ENCODE data around the gene AIG1. TPM values are rescaled to one million over a fixed set of nuclear protein-coding genes. Genes with fewer than 3 reads are reported as not detected.

Gene AIG1
- total RNA-seq, 2 experiments from 2014 or later: 15.7 to 16.1 TPM

- no peak for DNase-seq
- Mint-ChIP-seq H3K27ac (no peak overlapping the region), H3K36me3 (no peaks in the 10 kb centered on the region), H3K4me1 (ENCODE audit: low read depth) (no peaks in the 10 kb centered on the region), H3K4me3 (no peak overlapping the region), H3K9me3 (peaks cover 9% of the 10 kb centered on the region), H3K27me3 (peaks cover 1% of the 10 kb centered on the region)
- intact Hi-C loops (cut with micrococcal nuclease): no loop called here
- CTCF ChIA-PET: no interaction called here
- POLR2A ChIA-PET: no interaction called here
Measured at GRCh38 chr6:143322386-143322785, 261.7 kb downstream of the AIG1 start.

GRCh38 chr6:143323729-143324470 lies 263.2 kb downstream of the AIG1 start:
- Mint-ChIP-seq H3K27me3 (no peaks in the 10 kb centered on the region), H3K27ac (no peak overlapping the region), H3K4me3 (no peak overlapping the region), H3K4me1 (ENCODE audit: low read depth) (no peaks in the 10 kb centered on the region), H3K9me3 (peaks cover 5% of the 10 kb centered on the region), H3K36me3 (no peaks in the 10 kb centered on the region)
- intact Hi-C loops (cut with micrococcal nuclease): no loop called here
- no peak for DNase-seq
- POLR2A ChIA-PET: no interaction called here
- CTCF ChIA-PET: no interaction called here

GRCh38 chr6:143325379-143326140 lies 264.9 kb downstream of the AIG1 start:
- no peak for DNase-seq
- no peak overlapping the region for H3K4me3 Mint-ChIP-seq
- POLR2A ChIA-PET: no interaction called here
- H3K36me3 Mint-ChIP-seq: no peaks in the 10 kb centered on the region
- H3K4me1 Mint-ChIP-seq (ENCODE audit: low read depth): no peaks in the 10 kb centered on the region
- intact Hi-C loops (cut with micrococcal nuclease): no loop called here
- no peaks in the 10 kb centered on the region for H3K9me3 Mint-ChIP-seq
- CTCF ChIA-PET: interaction anchor here (0.8 kb wide), 1 partner anchor 25 kb away, joined by 3 read pairs; no protein-coding TSS in a partner anchor
- no peaks in the 10 kb centered on the region for H3K27me3 Mint-ChIP-seq
- H3K27ac Mint-ChIP-seq: no peak overlapping the region

- H3K36me3 Mint-ChIP-seq: no peaks in the 10 kb centered on the region
- H3K9me3 Mint-ChIP-seq: no peaks in the 10 kb centered on the region
- H3K27ac Mint-ChIP-seq: no peak overlapping the region
- H3K27me3 Mint-ChIP-seq: no peaks in the 10 kb centered on the region
- ChIA-PET CTCF (interaction anchor here (0.6 to 1.2 kb wide), 3 partner anchors 8 to 83 kb away, joined by 3 read pairs; no protein-coding TSS in a partner anchor), POLR2A (no interaction called here)
- no peak overlapping the region for H3K4me3 Mint-ChIP-seq
- intact Hi-C loops (cut with micrococcal nuclease): no loop called here
- no peaks in the 10 kb centered on the region for H3K4me1 Mint-ChIP-seq (ENCODE audit: low read depth)
- DNase-seq: no peak
Measured at GRCh38 chr6:143328876-143329275, 268.2 kb downstream of the AIG1 start.

GRCh38 chr6:143329323-143329722 lies 268.6 kb downstream of the AIG1 start:
- no peak overlapping the region for H3K27ac Mint-ChIP-seq
- H3K27me3 Mint-ChIP-seq: no peaks in the 10 kb centered on the region
- H3K4me1 Mint-ChIP-seq (ENCODE audit: low read depth): no peaks in the 10 kb centered on the region
- CTCF ChIA-PET: interaction anchor here (0.6 to 1.2 kb wide), 3 partner anchors 8 to 82 kb away, joined by 3 read pairs; no protein-coding TSS in a partner anchor
- no peak overlapping the region for H3K4me3 Mint-ChIP-seq
- H3K9me3 Mint-ChIP-seq: no peaks in the 10 kb centered on the region
- no peaks in the 10 kb centered on the region for H3K36me3 Mint-ChIP-seq
- no peak for DNase-seq
- POLR2A ChIA-PET: no interaction called here
- intact Hi-C loops (cut with micrococcal nuclease): no loop called here

GRCh38 chr6:143331362-143331761 lies 270.7 kb downstream of the AIG1 start:
- H3K4me1 Mint-ChIP-seq (ENCODE audit: low read depth): peaks cover 4% of the 10 kb centered on the region
- intact Hi-C loops (cut with micrococcal nuclease): no loop called here
- CTCF ChIA-PET: no interaction called here
- no peaks in the 10 kb centered on the region for H3K27me3 Mint-ChIP-seq
- no peaks in the 10 kb centered on the region for H3K9me3 Mint-ChIP-seq
- no peak for DNase-seq
- H3K4me3 Mint-ChIP-seq: no peak overlapping the region
- POLR2A ChIA-PET: no interaction called here
- no peak overlapping the region for H3K27ac Mint-ChIP-seq
- no peaks in the 10 kb centered on the region for H3K36me3 Mint-ChIP-seq

- intact Hi-C loops (cut with micrococcal nuclease): no loop called here
- Mint-ChIP-seq H3K27ac (no peak overlapping the region), H3K9me3 (no peaks in the 10 kb centered on the region), H3K4me3 (no peak overlapping the region), H3K27me3 (no peaks in the 10 kb centered on the region), H3K4me1 (ENCODE audit: low read depth) (peaks cover 7% of the 10 kb centered on the region), H3K36me3 (no peaks in the 10 kb centered on the region)
- ChIA-PET CTCF (no interaction called here), POLR2A (no interaction called here)
- no peak for DNase-seq
Measured at GRCh38 chr6:143332153-143332845, 271.6 kb downstream of the AIG1 start.

- POLR2A ChIA-PET: no interaction called here
- CTCF ChIA-PET: no interaction called here
- intact Hi-C loops (cut with micrococcal nuclease): no loop called here
Measured at GRCh38 chr6:143333081-143333480, 272.4 kb downstream of the AIG1 start.

GRCh38 chr6:143333749-143334520 lies 273.2 kb downstream of the AIG1 start:
- peak; percentile 15 for DNase-seq
- no peaks in the 10 kb centered on the region for H3K27me3 Mint-ChIP-seq
- POLR2A ChIA-PET: no interaction called here
- H3K9me3 Mint-ChIP-seq: no peaks in the 10 kb centered on the region
- H3K36me3 Mint-ChIP-seq: no peaks in the 10 kb centered on the region
- CTCF ChIA-PET: interaction anchor here (0.7 kb wide), 1 partner anchor 17 kb away, joined by 3 read pairs; no protein-coding TSS in a partner anchor
- no peak overlapping the region for H3K4me3 Mint-ChIP-seq
- H3K27ac Mint-ChIP-seq: no peak overlapping the region
- H3K4me1 Mint-ChIP-seq (ENCODE audit: low read depth): peaks cover 7% of the 10 kb centered on the region
- intact Hi-C loops (cut with micrococcal nuclease): no loop called here

More at GRCh38 chr6:143333081-143333480, 272.4 kb downstream of the AIG1 start:
- Mint-ChIP-seq H3K36me3 (no peaks in the 10 kb centered on the region), H3K27me3 (no peaks in the 10 kb centered on the region), H3K9me3 (no peaks in the 10 kb centered on the region), H3K4me3 (no peak overlapping the region), H3K27ac (no peak overlapping the region), H3K4me1 (ENCODE audit: low read depth) (peaks cover 7% of the 10 kb centered on the region)
- DNase-seq: no peak

- no peaks in the 10 kb centered on the region for H3K36me3 Mint-ChIP-seq
- no peak overlapping the region for H3K27ac Mint-ChIP-seq
- no peaks in the 10 kb centered on the region for H3K9me3 Mint-ChIP-seq
- intact Hi-C loops (cut with micrococcal nuclease): no loop called here
- ChIA-PET CTCF (interaction anchor here (1.6 to 1.8 kb wide), 2 partner anchors 12 to 644 kb away, joined by 5 to 7 read pairs; no protein-coding TSS in a partner anchor), POLR2A (interaction anchor here (0.6 kb wide), 1 partner anchor 112 kb away, joined by 3 read pairs; no protein-coding TSS in a partner anchor)
- no peak overlapping the region for H3K4me3 Mint-ChIP-seq
- DNase-seq: no peak
- peaks cover 7% of the 10 kb centered on the region for H3K4me1 Mint-ChIP-seq (ENCODE audit: low read depth)
- H3K27me3 Mint-ChIP-seq: no peaks in the 10 kb centered on the region
Measured at GRCh38 chr6:143335865-143336264, 275.2 kb downstream of the AIG1 start.

- Mint-ChIP-seq H3K36me3 (no peaks in the 10 kb centered on the region), H3K9me3 (no peaks in the 10 kb centered on the region), H3K27me3 (no peaks in the 10 kb centered on the region), H3K4me3 (no peak overlapping the region), H3K27ac (no peak overlapping the region), H3K4me1 (ENCODE audit: low read depth) (peaks cover 7% of the 10 kb centered on the region)
- DNase-seq: no peak
- intact Hi-C loops (cut with micrococcal nuclease): no loop called here
- ChIA-PET CTCF (interaction anchor here (0.7 to 2.2 kb wide), 12 partner anchors 8 to 864 kb away, joined by 3 to 23 read pairs (median 4); no protein-coding TSS in a partner anchor), POLR2A (no interaction called here)
Measured at GRCh38 chr6:143336446-143337152, 275.9 kb downstream of the AIG1 start.

Data from activated CD4-positive, alpha-beta memory T cell treated with anti-CD3 and anti-CD28 coated beads for 36 hours (primary cell).